H9 (cell line): ENCODE measurements around the gene DNAJC1. TPM values are rescaled to one million over a fixed set of nuclear protein-coding genes. Genes with fewer than 3 reads are reported as not detected.

Experiments
- DNase-seq: peaks from one replicate; pipeline ENCODE4 v3.0.0-alpha.2; 2017
- H2AFZ ChIP-seq: one replicate; pipeline ENCODE4 v1.6.1; 2013; ENCODE audit warnings: mild to moderate bottlenecking, low read length, control low read depth, moderate library complexity
- H2AK5ac ChIP-seq: 2 replicates; pipeline ENCODE4 v1.6.1; 2013; ENCODE audit warnings: low read length, control low read depth, mixed read lengths; ENCODE audit not compliant: insufficient read length
- H2BK120ac ChIP-seq: one replicate; pipeline ENCODE4 v1.6.1; 2013; ENCODE audit warnings: low read depth, mild to moderate bottlenecking, low read length, control low read depth, inconsistent platforms; ENCODE audit not compliant: poor library complexity, severe bottlenecking
- H2BK12ac ChIP-seq: 2 replicates; pipeline ENCODE4 v1.6.1; 2013; ENCODE audit warnings: low read length, control low read depth, mixed read lengths, low read depth; ENCODE audit not compliant: insufficient read length
- H2BK15ac ChIP-seq: 2 replicates; pipeline ENCODE4 v1.6.1; 2013; ENCODE audit warnings: low read depth, low read length, control low read depth
- H2BK20ac ChIP-seq: one replicate; pipeline ENCODE4 v1.6.1; 2013; ENCODE audit warnings: low read depth, mild to moderate bottlenecking, low read length, control low read depth, inconsistent platforms; ENCODE audit not compliant: poor library complexity, severe bottlenecking
- H2BK5ac ChIP-seq: 2 replicates; pipeline ENCODE4 v1.6.1; 2013; ENCODE audit warnings: low read length, control low read depth, mixed read lengths; ENCODE audit not compliant: insufficient read length
- H3K14ac ChIP-seq: 2 replicates; pipeline ENCODE4 v1.6.1; 2013; ENCODE audit warnings: low read length, control low read depth; ENCODE audit not compliant: insufficient read depth
- H3K18ac ChIP-seq: 2 replicates; pipeline ENCODE4 v1.6.1; 2013; ENCODE audit warnings: low read depth, mild to moderate bottlenecking, mixed read lengths, low read length, control low read depth; ENCODE audit not compliant: insufficient read length
- H3K23ac ChIP-seq: 2 replicates; pipeline ENCODE4 v1.6.1; 2013; ENCODE audit warnings: low read length, control low read depth, mixed read lengths, low read depth; ENCODE audit not compliant: insufficient read length
- H3K23me2 ChIP-seq: 2 replicates; pipeline ENCODE4 v1.6.1; 2013; ENCODE audit warnings: low read depth, mild to moderate bottlenecking, mixed read lengths, low read length, control low read depth; ENCODE audit not compliant: insufficient read length, poor library complexity, severe bottlenecking
- H3K27ac ChIP-seq: 2 replicates; pipeline ENCODE4 v1.5.1; 2013; ENCODE audit warnings: low read length, control low read depth, mixed read lengths, low read depth; ENCODE audit not compliant: insufficient read length
- H3K27me3 ChIP-seq: 2 replicates; pipeline ENCODE4 v1.6.1; 2013; ENCODE audit warnings: low read length, control low read depth, inconsistent platforms; ENCODE audit not compliant: insufficient read depth
- H3K4ac ChIP-seq: 2 replicates; pipeline ENCODE4 v1.6.1; 2013; ENCODE audit warnings: low read depth, mild to moderate bottlenecking, control low read depth, inconsistent platforms, low read length, moderate library complexity
- H3K4me1 ChIP-seq: 2 replicates; pipeline ENCODE4 v1.6.1; 2013; ENCODE audit warnings: low read length, control low read depth, inconsistent platforms; ENCODE audit not compliant: insufficient read depth
- H3K4me2 ChIP-seq: 2 replicates; pipeline ENCODE4 v1.6.1; 2013; ENCODE audit warnings: low read length, control low read depth, mixed read lengths; ENCODE audit not compliant: insufficient read length, insufficient read depth
- H3K56ac ChIP-seq: 2 replicates; pipeline ENCODE4 v1.6.1; 2013; ENCODE audit warnings: low read depth, mild to moderate bottlenecking, mixed read lengths, low read length, control low read depth; ENCODE audit not compliant: insufficient read length
- H3K79me1 ChIP-seq: 2 replicates; pipeline ENCODE4 v1.6.1; 2013; ENCODE audit warnings: low read depth, mild to moderate bottlenecking, moderate library complexity, low read length, control low read depth, inconsistent platforms; ENCODE audit not compliant: insufficient read depth, poor library complexity, severe bottlenecking
- H3K79me2 ChIP-seq: 2 replicates; pipeline ENCODE4 v1.6.1; 2013; ENCODE audit warnings: low read length, control low read depth, inconsistent platforms; ENCODE audit not compliant: insufficient read depth
- H3K9ac ChIP-seq: 2 replicates; pipeline ENCODE4 v1.6.1; 2013; ENCODE audit warnings: low read length, control low read depth, mixed read lengths; ENCODE audit not compliant: insufficient read length; ENCODE audit errors: extremely low read depth
- H3K9me3 ChIP-seq: one replicate; pipeline ENCODE4 v1.6.1; 2013; ENCODE audit warnings: low read depth, low read length, inconsistent platforms; ENCODE audit not compliant: control insufficient read depth
- H3T11ph ChIP-seq: one replicate; pipeline ENCODE4 v1.6.1; 2013; ENCODE audit warnings: mild to moderate bottlenecking, low read length, control low read depth, inconsistent platforms
- H4K20me1 ChIP-seq: one replicate; pipeline ENCODE4 v1.6.1; 2013; ENCODE audit not compliant: control insufficient read depth, insufficient read length, insufficient read depth
- H4K5ac ChIP-seq: 2 replicates; pipeline ENCODE4 v1.6.1; 2013; ENCODE audit warnings: low read depth, mild to moderate bottlenecking, mixed read lengths, low read length, control low read depth; ENCODE audit not compliant: insufficient read length
- H4K8ac ChIP-seq: replicated peaks from 2 replicates; pipeline ENCODE4 v1.6.1; 2013; ENCODE audit warnings: low read length, control low read depth, mixed read lengths, low read depth; ENCODE audit not compliant: insufficient read length
- H4K91ac ChIP-seq: 2 replicates; pipeline ENCODE4 v1.6.1; 2013; ENCODE audit warnings: low read depth, mild to moderate bottlenecking, moderate library complexity, mixed read lengths, low read length, control low read depth; ENCODE audit not compliant: insufficient read length
- H3K27ac Mint-ChIP-seq, 3 experiments: 2 replicates in 2 of 3; 3 replicates in 1 of 3; pipeline ENCODE4 v1.8.0; 2020 to 2021; ENCODE audit warnings: mixed read lengths in 3 of 3, mild to moderate bottlenecking in 1 of 3, moderate library complexity in 1 of 3
- H3K27me3 Mint-ChIP-seq: 2 replicates; pipeline ENCODE4 v1.8.0; 2021; ENCODE audit warnings: low read depth, mild to moderate bottlenecking, moderate library complexity, mixed read lengths
- H3K36me3 Mint-ChIP-seq, 3 experiments: 2 replicates in 2 of 3; 3 replicates in 1 of 3; pipeline ENCODE4 v1.8.0; 2020 to 2021; ENCODE audit warnings: low read depth in 3 of 3, mixed read lengths in 3 of 3; ENCODE audit not compliant: insufficient read depth in 1 of 3
- H3K4me1 Mint-ChIP-seq, 2 experiments: 2 replicates each; pipeline ENCODE4 v1.8.0; 2020; ENCODE audit warnings: mixed read lengths in 2 of 2
- H3K4me3 Mint-ChIP-seq, 2 experiments: 2 replicates in 1 of 2; 3 replicates in 1 of 2; pipeline ENCODE4 v1.8.0; 2020 to 2021; ENCODE audit warnings: mild to moderate bottlenecking in 2 of 2, mixed read lengths in 2 of 2, moderate library complexity in 1 of 2
- H3K9me3 Mint-ChIP-seq, 2 experiments: 2 replicates in 1 of 2; 3 replicates in 1 of 2; pipeline ENCODE4 v1.8.0; 2020; ENCODE audit warnings: mild to moderate bottlenecking in 2 of 2, mixed read lengths in 2 of 2, moderate library complexity in 1 of 2
- WGBS: extraction: QIAGEN DNeasy Blood & Tissue Kit; methylation state at CpG from one replicate; pipeline ENCODE4 v1.1.7; 2013; ENCODE audit warnings: missing lambda C conversion rate, low lambda C conversion rate, mixed read lengths; ENCODE audit not compliant: insufficient read length; ENCODE audit errors: extremely low coverage; 5-methylcytosine and 5-hydroxymethylcytosine counted together
- total RNA-seq: library from RNA; stranded (reverse); gene quantifications from 2 replicates; pipeline ENCODE4 v1.2.1, GENCODE V29; 2021
- TF ChIP-seq, protein P1 (sequence below): fragments of 200-600 bp; sonication (generic); conservative IDR thresholded peaks from 3 replicates; pipeline ENCODE4 v1.8.0; 2021; ENCODE audit warnings: antibody characterized with exemption, mild to moderate bottlenecking

Gene DNAJC1
- total RNA-seq, 1 experiment from 2014 or later, result 11.2 TPM

GRCh38 chr10:21925851-21926250, 77.7 kb downstream of the DNAJC1 start:
- Histone ChIP-seq H4K5ac (no peak overlapping the region), H4K20me1 (no peaks in the 10 kb centered on the region), H3K23ac (no peak overlapping the region), H3K14ac (no peak overlapping the region), H2BK20ac (no peak overlapping the region), H2BK12ac (no peak overlapping the region), H3K27me3 (no peaks in the 10 kb centered on the region), H2AFZ (no peak overlapping the region), H3K9ac (no peak overlapping the region), H2BK15ac (no peak overlapping the region), H3K79me2 (no peaks in the 10 kb centered on the region), H3K23me2 (no peaks in the 10 kb centered on the region), H3K4me1 (no peaks in the 10 kb centered on the region), H3K56ac (no peak overlapping the region), H2BK5ac (no peak overlapping the region), H3K18ac (no peak overlapping the region), H3K4me2 (no peak overlapping the region), H2BK120ac (no peak overlapping the region), H2AK5ac (no peak overlapping the region), H4K91ac (no peak overlapping the region), H4K8ac (no peak overlapping the region), H3K27ac (no peak overlapping the region), H3K9me3 (no peaks in the 10 kb centered on the region), H3T11ph (peak overlapping the region; percentile 36), H3K79me1 (no peaks in the 10 kb centered on the region), H3K4ac (no peak overlapping the region)
- Mint-ChIP-seq H3K4me1 (peaks cover 13 to 22% of the 10 kb centered on the region in 2 experiments), H3K27ac (no peak overlapping the region), H3K36me3 (no peaks in the 10 kb centered on the region), H3K4me3 (no peak overlapping the region), H3K27me3 (no peaks in the 10 kb centered on the region), H3K9me3 (no peaks in the 10 kb centered on the region)
- DNase-seq, result no peak
- TF ChIP-seq, protein P1, sequence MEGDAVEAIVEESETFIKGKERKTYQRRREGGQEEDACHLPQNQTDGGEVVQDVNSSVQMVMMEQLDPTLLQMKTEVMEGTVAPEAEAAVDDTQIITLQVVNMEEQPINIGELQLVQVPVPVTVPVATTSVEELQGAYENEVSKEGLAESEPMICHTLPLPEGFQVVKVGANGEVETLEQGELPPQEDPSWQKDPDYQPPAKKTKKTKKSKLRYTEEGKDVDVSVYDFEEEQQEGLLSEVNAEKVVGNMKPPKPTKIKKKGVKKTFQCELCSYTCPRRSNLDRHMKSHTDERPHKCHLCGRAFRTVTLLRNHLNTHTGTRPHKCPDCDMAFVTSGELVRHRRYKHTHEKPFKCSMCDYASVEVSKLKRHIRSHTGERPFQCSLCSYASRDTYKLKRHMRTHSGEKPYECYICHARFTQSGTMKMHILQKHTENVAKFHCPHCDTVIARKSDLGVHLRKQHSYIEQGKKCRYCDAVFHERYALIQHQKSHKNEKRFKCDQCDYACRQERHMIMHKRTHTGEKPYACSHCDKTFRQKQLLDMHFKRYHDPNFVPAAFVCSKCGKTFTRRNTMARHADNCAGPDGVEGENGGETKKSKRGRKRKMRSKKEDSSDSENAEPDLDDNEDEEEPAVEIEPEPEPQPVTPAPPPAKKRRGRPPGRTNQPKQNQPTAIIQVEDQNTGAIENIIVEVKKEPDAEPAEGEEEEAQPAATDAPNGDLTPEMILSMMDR, result no peak
- no CpG with 5 or more reads among the region's 6 CpGs for WGBS
